WTC11 (cell line): Measurements from ENCODE around the gene CFL1. TPM values are rescaled to one million over a fixed set of nuclear protein-coding genes. Genes with fewer than 3 reads are reported as not detected.
A peak's percentile ranks its signal among the peaks of the same experiment; 100 is the strongest.

Source experiments
- AR ChIP-seq: fragments of 250-450 bp; sonication (Bioruptor Pico); IDR thresholded peaks from 2 replicates; pipeline ENCODE4 v1.9.0; 2021; ENCODE audit warnings: mild to moderate bottlenecking
- ATF2 ChIP-seq: sonication (generic); formaldehyde crosslinking; IDR thresholded peaks from 2 replicates; pipeline ENCODE4 v1.8.1; 2022; ENCODE audit warnings: low read depth, missing genetic modification reagents, borderline replicate concordance
- CREB1 ChIP-seq: sonication (generic); formaldehyde crosslinking; IDR thresholded peaks from 2 replicates; pipeline ENCODE4 v1.8.0; 2023; ENCODE audit warnings: mild to moderate bottlenecking, missing genetic modification reagents
- CREM ChIP-seq: sonication (generic); formaldehyde crosslinking; IDR thresholded peaks from 2 replicates; pipeline ENCODE4 v1.8.1; 2022; ENCODE audit warnings: mild to moderate bottlenecking, missing genetic modification reagents, moderate library complexity
- E2F4 ChIP-seq: sonication (generic); formaldehyde crosslinking; IDR thresholded peaks from 2 replicates; pipeline ENCODE4 v1.8.1; 2022; ENCODE audit warnings: low read depth, mild to moderate bottlenecking, moderate library complexity, missing genetic modification reagents, borderline replicate concordance
- ELF4 ChIP-seq: sonication (generic); formaldehyde crosslinking; IDR thresholded peaks from 2 replicates; pipeline ENCODE4 v1.8.1; 2022; ENCODE audit warnings: low read depth, mild to moderate bottlenecking, moderate library complexity, missing genetic modification reagents
- ESRRA ChIP-seq: sonication (generic); formaldehyde crosslinking; IDR thresholded peaks from 2 replicates; pipeline ENCODE4 v1.8.1; 2022; ENCODE audit warnings: mild to moderate bottlenecking, missing genetic modification reagents, borderline replicate concordance
- FOXJ3 ChIP-seq: sonication (generic); formaldehyde crosslinking; IDR thresholded peaks from 2 replicates; pipeline ENCODE4 v1.9.0; 2021; ENCODE audit warnings: missing genetic modification reagents, mild to moderate bottlenecking, borderline replicate concordance
- FOXK1 ChIP-seq: sonication (generic); formaldehyde crosslinking; IDR thresholded peaks from 2 replicates; pipeline ENCODE4 v1.8.0; 2022; ENCODE audit warnings: mild to moderate bottlenecking, moderate library complexity, missing genetic modification reagents
- GABPB1 ChIP-seq: sonication (generic); formaldehyde crosslinking; IDR thresholded peaks from 2 replicates; pipeline ENCODE4 v1.8.1; 2023; ENCODE audit warnings: mild to moderate bottlenecking, missing genetic modification reagents
- GRHL2 ChIP-seq: fragments of 250-450 bp; sonication (Bioruptor Pico); IDR thresholded peaks from 2 replicates; pipeline ENCODE4 v1.8.0; 2022; ENCODE audit warnings: mild to moderate bottlenecking, moderate library complexity; ENCODE audit not compliant: insufficient replicate concordance, severe bottlenecking
- MYBL2 ChIP-seq: sonication (generic); formaldehyde crosslinking; IDR thresholded peaks from 2 replicates; pipeline ENCODE4 v1.8.1; 2023; ENCODE audit warnings: mild to moderate bottlenecking, moderate library complexity, missing genetic modification reagents
- NFE2L1 ChIP-seq: sonication (generic); formaldehyde crosslinking; IDR thresholded peaks from 2 replicates; pipeline ENCODE4 v1.8.1; 2023; ENCODE audit warnings: missing genetic modification reagents
- PRRX2 ChIP-seq: fragments of 250-450 bp; sonication (Bioruptor Pico); IDR thresholded peaks from 2 replicates; pipeline ENCODE4 v1.8.0; 2021; ENCODE audit warnings: mild to moderate bottlenecking
- RORB ChIP-seq: fragments of 250-450 bp; sonication (Bioruptor Pico); IDR thresholded peaks from 2 replicates; pipeline ENCODE4 v1.9.0; 2021; ENCODE audit warnings: mild to moderate bottlenecking
- SMAD3 ChIP-seq: sonication (generic); formaldehyde crosslinking; IDR thresholded peaks from 2 replicates; pipeline ENCODE4 v1.8.0; 2022; ENCODE audit warnings: missing genetic modification reagents, mild to moderate bottlenecking, borderline replicate concordance
- SMAD4 ChIP-seq: sonication (generic); formaldehyde crosslinking; IDR thresholded peaks from 2 replicates; pipeline ENCODE4 v1.8.0; 2022; ENCODE audit warnings: mild to moderate bottlenecking, missing genetic modification reagents
- SOX15 ChIP-seq: fragments of 250-450 bp; sonication (Bioruptor Pico); IDR thresholded peaks from 2 replicates; pipeline ENCODE4 v1.9.0; 2021; ENCODE audit warnings: mild to moderate bottlenecking
- TCF7 ChIP-seq: sonication (generic); formaldehyde crosslinking; IDR thresholded peaks from 2 replicates; pipeline ENCODE4 v1.8.0; 2022; ENCODE audit warnings: mild to moderate bottlenecking, low read depth, missing genetic modification reagents, moderate library complexity
- TEAD4 ChIP-seq: sonication (generic); formaldehyde crosslinking; IDR thresholded peaks from 2 replicates; pipeline ENCODE4 v1.8.0; 2022; ENCODE audit warnings: mild to moderate bottlenecking, missing genetic modification reagents
- ZBTB43 ChIP-seq: sonication (generic); formaldehyde crosslinking; IDR thresholded peaks from 2 replicates; pipeline ENCODE4 v1.8.1; 2023; ENCODE audit warnings: mild to moderate bottlenecking, missing genetic modification reagents
- ZNF232 ChIP-seq: sonication (generic); formaldehyde crosslinking; IDR thresholded peaks from 2 replicates; pipeline ENCODE4 v1.8.0; 2022; ENCODE audit warnings: mild to moderate bottlenecking, missing genetic modification reagents
- ZNF423 ChIP-seq: fragments of 250-450 bp; sonication (Bioruptor Pico); IDR thresholded peaks from 2 replicates; pipeline ENCODE4 v2.1.2; 2022; ENCODE audit warnings: mild to moderate bottlenecking, moderate library complexity
- total RNA-seq: library from RNA; stranded (reverse); gene quantifications from 3 replicates; pipeline ENCODE4 v1.2.3, GENCODE V29; 2021
- TF ChIP-seq, protein P1 (sequence below): sonication (generic); formaldehyde crosslinking; IDR thresholded peaks from 2 replicates; pipeline ENCODE4 v1.8.1; 2023; ENCODE audit warnings: mild to moderate bottlenecking, missing genetic modification reagents, moderate library complexity
- TF ChIP-seq, protein P2 (sequence below): fragments of 250-450 bp; sonication (Bioruptor Pico); IDR thresholded peaks from 2 replicates; pipeline ENCODE4 v1.9.0; 2021; ENCODE audit warnings: moderate library complexity, mild to moderate bottlenecking, inconsistent platforms, borderline replicate concordance
- TF ChIP-seq, protein P3 (sequence below): sonication (generic); formaldehyde crosslinking; conservative IDR thresholded peaks from 2 replicates; pipeline ENCODE4 v1.8.1; 2022; ENCODE audit warnings: mild to moderate bottlenecking, missing genetic modification reagents
- TF ChIP-seq, protein P4 (sequence below): fragments of 250-450 bp; sonication (Bioruptor Pico); IDR thresholded peaks from 2 replicates; pipeline ENCODE4 v1.8.0; 2021; ENCODE audit warnings: mild to moderate bottlenecking
- TF ChIP-seq, protein P5 (sequence below): sonication (generic); formaldehyde crosslinking; IDR thresholded peaks from 2 replicates; pipeline ENCODE4 v1.8.1; 2023; ENCODE audit warnings: mild to moderate bottlenecking, missing genetic modification reagents

Gene CFL1
- total RNA-seq, 1 experiment from 2014 or later, result 1,073 TPM

- TF ChIP-seq PRRX2 (CRISPR knock-in tag), result no peak
- TF ChIP-seq E2F4, result no peak
- peak; percentile 55; the same call in 1 of the 2 replicates for TF ChIP-seq FOXK1 (CRISPR knock-in tag)
- TF ChIP-seq, protein P1, sequence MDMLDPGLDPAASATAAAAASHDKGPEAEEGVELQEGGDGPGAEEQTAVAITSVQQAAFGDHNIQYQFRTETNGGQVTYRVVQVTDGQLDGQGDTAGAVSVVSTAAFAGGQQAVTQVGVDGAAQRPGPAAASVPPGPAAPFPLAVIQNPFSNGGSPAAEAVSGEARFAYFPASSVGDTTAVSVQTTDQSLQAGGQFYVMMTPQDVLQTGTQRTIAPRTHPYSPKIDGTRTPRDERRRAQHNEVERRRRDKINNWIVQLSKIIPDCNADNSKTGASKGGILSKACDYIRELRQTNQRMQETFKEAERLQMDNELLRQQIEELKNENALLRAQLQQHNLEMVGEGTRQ (CRISPR knock-in tag), result no peak
- TF ChIP-seq TCF7, result no peak
- peak; percentile 75; the same call in 1 of the 2 replicates for TF ChIP-seq ZBTB43 (CRISPR knock-in tag)
- TF ChIP-seq, protein P2, sequence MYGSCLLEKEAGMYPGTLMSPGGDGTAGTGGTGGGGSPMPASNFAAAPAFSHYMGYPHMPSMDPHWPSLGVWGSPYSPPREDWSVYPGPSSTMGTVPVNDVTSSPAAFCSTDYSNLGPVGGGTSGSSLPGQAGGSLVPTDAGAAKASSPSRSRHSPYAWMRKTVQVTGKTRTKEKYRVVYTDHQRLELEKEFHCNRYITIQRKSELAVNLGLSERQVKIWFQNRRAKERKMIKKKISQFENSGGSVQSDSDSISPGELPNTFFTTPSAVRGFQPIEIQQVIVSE (CRISPR knock-in tag), result no peak
- TF ChIP-seq ELF4 (CRISPR knock-in tag), result no peak
- TF ChIP-seq FOXJ3, result no peak
- TF ChIP-seq, protein P3, sequence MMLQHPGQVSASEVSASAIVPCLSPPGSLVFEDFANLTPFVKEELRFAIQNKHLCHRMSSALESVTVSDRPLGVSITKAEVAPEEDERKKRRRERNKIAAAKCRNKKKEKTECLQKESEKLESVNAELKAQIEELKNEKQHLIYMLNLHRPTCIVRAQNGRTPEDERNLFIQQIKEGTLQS (CRISPR knock-in tag), result no peak
- no peak for TF ChIP-seq RORB (CRISPR knock-in tag)
- no peak for TF ChIP-seq TEAD4
- TF ChIP-seq AR (CRISPR knock-in tag), result no peak
- TF ChIP-seq CREB1 (CRISPR knock-in tag), result 0 out of 2 replicates have a peak, but pooled peaks have one; percentile 58
- TF ChIP-seq MYBL2 (CRISPR knock-in tag), result 0 out of 2 replicates have a peak, but pooled peaks have one; percentile 17
- TF ChIP-seq SMAD3 (CRISPR knock-in tag), result no peak
- no peak for TF ChIP-seq ESRRA (CRISPR knock-in tag)
- TF ChIP-seq, protein P4, sequence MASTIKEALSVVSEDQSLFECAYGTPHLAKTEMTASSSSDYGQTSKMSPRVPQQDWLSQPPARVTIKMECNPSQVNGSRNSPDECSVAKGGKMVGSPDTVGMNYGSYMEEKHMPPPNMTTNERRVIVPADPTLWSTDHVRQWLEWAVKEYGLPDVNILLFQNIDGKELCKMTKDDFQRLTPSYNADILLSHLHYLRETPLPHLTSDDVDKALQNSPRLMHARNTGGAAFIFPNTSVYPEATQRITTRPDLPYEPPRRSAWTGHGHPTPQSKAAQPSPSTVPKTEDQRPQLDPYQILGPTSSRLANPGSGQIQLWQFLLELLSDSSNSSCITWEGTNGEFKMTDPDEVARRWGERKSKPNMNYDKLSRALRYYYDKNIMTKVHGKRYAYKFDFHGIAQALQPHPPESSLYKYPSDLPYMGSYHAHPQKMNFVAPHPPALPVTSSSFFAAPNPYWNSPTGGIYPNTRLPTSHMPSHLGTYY, result no peak
- TF ChIP-seq ATF2, result no peak
- no peak for TF ChIP-seq ZNF423 (CRISPR knock-in tag)
- 0 out of 2 replicates have a peak, but pooled peaks have one; percentile 20 for TF ChIP-seq NFE2L1
- no peak for TF ChIP-seq ZNF232
- TF ChIP-seq CREM (CRISPR knock-in tag), result no peak
- no peak for TF ChIP-seq GABPB1 (CRISPR knock-in tag)
- no peak for TF ChIP-seq GRHL2 (CRISPR knock-in tag)
- no peak for TF ChIP-seq SOX15 (CRISPR knock-in tag)
- TF ChIP-seq, protein P5, sequence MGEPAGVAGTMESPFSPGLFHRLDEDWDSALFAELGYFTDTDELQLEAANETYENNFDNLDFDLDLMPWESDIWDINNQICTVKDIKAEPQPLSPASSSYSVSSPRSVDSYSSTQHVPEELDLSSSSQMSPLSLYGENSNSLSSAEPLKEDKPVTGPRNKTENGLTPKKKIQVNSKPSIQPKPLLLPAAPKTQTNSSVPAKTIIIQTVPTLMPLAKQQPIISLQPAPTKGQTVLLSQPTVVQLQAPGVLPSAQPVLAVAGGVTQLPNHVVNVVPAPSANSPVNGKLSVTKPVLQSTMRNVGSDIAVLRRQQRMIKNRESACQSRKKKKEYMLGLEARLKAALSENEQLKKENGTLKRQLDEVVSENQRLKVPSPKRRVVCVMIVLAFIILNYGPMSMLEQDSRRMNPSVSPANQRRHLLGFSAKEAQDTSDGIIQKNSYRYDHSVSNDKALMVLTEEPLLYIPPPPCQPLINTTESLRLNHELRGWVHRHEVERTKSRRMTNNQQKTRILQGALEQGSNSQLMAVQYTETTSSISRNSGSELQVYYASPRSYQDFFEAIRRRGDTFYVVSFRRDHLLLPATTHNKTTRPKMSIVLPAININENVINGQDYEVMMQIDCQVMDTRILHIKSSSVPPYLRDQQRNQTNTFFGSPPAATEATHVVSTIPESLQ, result no peak
- no peak for TF ChIP-seq SMAD4 (CRISPR knock-in tag)
These were observed 41.6 kb upstream of the CFL1 start (continued) for GRCh38 chr11:65899356-65900124.
